IPS-20b (cell line): ENCODE results near the gene NVL.
"Not testable (repeated sequence)": the region's sequence is repeated elsewhere in the genome, so short reads cannot be mapped to it uniquely, and the experiment has no call there.

ENCODE experiments used
- H3K27ac ChIP-seq: one replicate; pipeline ENCODE4 v1.5.1; 2013; ENCODE audit warnings: low read length
- H3K27me3 ChIP-seq: 2 replicates; pipeline ENCODE4 v1.6.1; 2013; ENCODE audit warnings: mild to moderate bottlenecking, low read length, inconsistent platforms; ENCODE audit not compliant: insufficient read depth
- H3K36me3 ChIP-seq: 2 replicates; pipeline ENCODE4 v1.6.1; 2013; ENCODE audit warnings: low read depth, mild to moderate bottlenecking, inconsistent platforms, low read length, moderate library complexity; ENCODE audit not compliant: insufficient read depth
- H3K4me1 ChIP-seq: 2 replicates; pipeline ENCODE4 v1.6.1; 2013; ENCODE audit warnings: mild to moderate bottlenecking, control low read depth, inconsistent platforms, low read length, moderate library complexity; ENCODE audit not compliant: insufficient read depth
- H3K4me3 ChIP-seq: 2 replicates; pipeline ENCODE4 v1.5.1; 2013; ENCODE audit warnings: mild to moderate bottlenecking, low read length, inconsistent platforms
- H3K9ac ChIP-seq: 2 replicates; pipeline ENCODE4 v1.6.1; 2013; ENCODE audit warnings: low read depth, mild to moderate bottlenecking, inconsistent platforms, low read length, moderate library complexity
- H3K9me3 ChIP-seq: 2 replicates; pipeline ENCODE4 v1.6.1; 2013; ENCODE audit warnings: mild to moderate bottlenecking, low read depth, low read length, inconsistent platforms; ENCODE audit not compliant: insufficient read depth

NVL gene

DNA sequence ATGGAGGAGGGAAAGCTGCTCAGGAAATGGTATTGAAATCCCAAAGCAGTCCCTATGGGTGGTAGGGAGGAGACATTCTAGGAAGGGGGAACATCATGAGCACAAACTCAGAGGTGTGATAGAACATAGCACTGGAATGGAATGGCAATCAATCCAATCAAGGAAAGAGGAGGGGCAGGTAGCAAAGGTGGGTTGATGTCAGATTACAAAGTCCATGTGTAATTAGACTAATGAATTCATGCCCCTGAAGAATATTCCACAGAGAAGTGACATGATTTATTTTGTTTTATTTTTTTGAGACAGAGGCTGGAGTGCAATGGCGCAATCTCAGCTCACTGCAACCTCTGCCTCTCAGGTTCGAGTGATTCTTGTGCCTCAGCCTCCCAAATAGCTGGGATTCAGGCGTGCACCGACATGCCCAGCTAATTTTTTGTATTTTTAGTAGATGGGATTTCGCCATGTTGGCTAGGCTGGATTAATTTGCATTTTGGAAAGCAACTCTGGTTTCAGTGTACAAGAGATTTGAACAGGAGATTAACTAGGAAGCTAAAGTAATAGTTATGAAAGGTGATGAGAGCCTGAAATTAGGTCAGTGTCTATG, 110.9 kb downstream of the NVL start:
- Histone ChIP-seq H3K27me3 (no peaks in the 10 kb centered on the region), H3K9ac (no peak overlapping the region), H3K9me3 (no peaks in the 10 kb centered on the region), H3K4me1 (peaks cover 16% of the 10 kb centered on the region; the same call in 1 of the 2 replicates), H3K36me3 (no peaks in the 10 kb centered on the region), H3K4me3 (no peak overlapping the region), H3K27ac (no peak overlapping the region)

- Histone ChIP-seq H3K27me3 (no peaks in the 10 kb centered on the region), H3K36me3 (no peaks in the 10 kb centered on the region), H3K4me1 (peaks cover 14% of the 10 kb centered on the region), H3K9me3 (no peaks in the 10 kb centered on the region), H3K4me3 (no peak overlapping the region), H3K9ac (no peak overlapping the region), H3K27ac (no peak overlapping the region)
Observed at GRCh38 chr1:224217655-224218623, 112.0 kb downstream of the NVL start.

DNA sequence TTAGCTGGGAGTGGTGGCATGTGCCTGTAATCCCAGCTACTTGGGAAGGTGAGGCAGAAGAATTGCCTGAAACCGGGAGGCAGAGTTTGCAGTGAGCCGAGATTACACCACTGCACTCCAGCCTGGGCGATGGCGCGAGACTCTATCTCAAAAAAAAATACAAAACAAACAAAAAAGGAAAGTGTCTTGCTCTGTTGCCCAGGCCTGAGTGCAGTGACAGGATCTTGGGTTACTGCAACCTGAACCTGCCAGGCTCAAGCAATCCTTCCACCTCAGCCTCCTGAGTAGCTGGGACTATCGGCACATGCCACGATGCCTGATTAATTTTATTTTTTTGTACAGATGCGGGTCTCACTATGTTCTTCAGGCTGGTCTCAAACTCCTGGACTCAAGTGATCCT, 113.6 kb downstream of the NVL start:
- Histone ChIP-seq H3K27me3 (no peaks in the 10 kb centered on the region), H3K36me3 (no peaks in the 10 kb centered on the region), H3K9me3 (no peaks in the 10 kb centered on the region), H3K9ac (no peak overlapping the region), H3K4me3 (no peak overlapping the region), H3K4me1 (peaks cover 17% of the 10 kb centered on the region), H3K27ac (no peak overlapping the region)

- H3K27ac ChIP-seq = peak overlapping the region; percentile 84
Observed at GRCh38 chr1:224213438-224214119, 116.4 kb downstream of the NVL start.

GRCh38 chr1:224212618-224213061, 117.3 kb downstream of the NVL start:
- H3K27me3 ChIP-seq = no peaks in the 10 kb centered on the region
- peak overlapping the region; percentile 76 for H3K27ac ChIP-seq
- no peaks in the 10 kb centered on the region for H3K36me3 ChIP-seq
- H3K4me3 ChIP-seq = no peak overlapping the region
- H3K9me3 ChIP-seq = no peaks in the 10 kb centered on the region
- H3K9ac ChIP-seq = peak overlapping the region; percentile 71
- peaks cover 14% of the 10 kb centered on the region for H3K4me1 ChIP-seq

More at GRCh38 chr1:224213438-224214119, 116.4 kb downstream of the NVL start:
- Histone ChIP-seq H3K36me3 (no peaks in the 10 kb centered on the region), H3K9me3 (no peaks in the 10 kb centered on the region), H3K9ac (peak overlapping the region; percentile 71), H3K27me3 (no peaks in the 10 kb centered on the region), H3K4me1 (peaks cover 14% of the 10 kb centered on the region), H3K4me3 (peak overlapping the region; percentile 8; the same call in 1 of the 2 replicates)

GRCh38 chr1:224211206-224211962, 118.6 kb downstream of the NVL start:
- Histone ChIP-seq H3K36me3 (no peaks in the 10 kb centered on the region), H3K4me1 (peaks cover 14% of the 10 kb centered on the region), H3K9me3 (no peaks in the 10 kb centered on the region), H3K27me3 (no peaks in the 10 kb centered on the region), H3K9ac (no peak overlapping the region; the same call in 1 of the 2 replicates), H3K4me3 (no peak overlapping the region), H3K27ac (no peak overlapping the region)

DNA sequence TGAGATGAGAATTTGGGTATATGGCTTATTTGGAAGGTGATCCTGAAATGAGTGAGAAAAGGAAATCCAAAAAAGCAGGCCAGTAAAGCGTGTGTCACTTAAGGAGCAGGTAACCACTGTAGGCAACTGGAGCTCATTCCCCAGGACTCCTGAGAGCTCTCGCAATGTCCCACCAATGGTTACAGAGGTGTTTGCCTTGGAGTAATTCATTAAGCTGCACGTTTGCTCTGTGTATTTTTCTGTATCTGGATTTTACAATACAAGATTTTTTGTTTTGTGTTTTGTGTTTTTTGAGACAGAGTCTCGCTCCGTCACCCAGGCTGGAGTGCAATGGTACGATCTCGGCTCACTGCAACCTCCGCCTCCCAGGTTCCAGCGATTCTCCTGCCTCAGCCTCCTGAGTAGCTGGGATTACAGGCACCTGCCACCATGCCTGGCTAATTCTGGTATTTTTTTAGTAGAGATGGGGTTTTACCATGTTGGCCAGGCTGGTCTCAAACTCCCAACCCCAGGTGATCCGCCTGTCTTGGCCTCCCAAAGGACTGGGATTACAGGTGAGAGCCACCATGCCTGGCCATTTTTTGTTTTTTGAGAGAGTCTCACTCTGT, 123.9 kb downstream of the NVL start:
- not testable (repeated sequence) for H3K9ac ChIP-seq, H3K9me3 ChIP-seq, H3K36me3 ChIP-seq, H3K4me3 ChIP-seq, H3K27me3 ChIP-seq, H3K27ac ChIP-seq
- peaks cover 11% of the 10 kb centered on the region; the same call in 1 of the 2 replicates for H3K4me1 ChIP-seq

DNA sequence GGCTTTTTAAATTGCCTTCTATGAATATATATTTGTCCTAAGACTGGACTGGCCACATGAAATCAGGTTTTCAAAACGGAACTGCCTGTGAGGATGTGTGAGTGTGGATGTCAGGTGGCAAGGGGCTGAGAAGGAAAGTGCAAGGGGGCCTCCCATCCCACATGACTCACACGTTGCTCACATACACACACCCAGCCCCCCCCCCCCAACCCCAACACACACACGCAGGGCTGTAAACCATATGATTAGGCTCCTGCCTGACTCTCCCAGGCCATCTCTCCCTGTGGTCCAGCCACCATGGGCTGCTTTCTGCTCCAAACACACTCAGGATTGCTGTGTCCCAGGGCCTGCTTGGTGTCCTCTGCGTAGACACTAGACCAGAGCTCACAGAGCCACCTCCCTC, 124.5 kb downstream of the NVL start:
- no peaks in the 10 kb centered on the region for H3K27me3 ChIP-seq
- H3K9ac ChIP-seq = no peak overlapping the region
- no peaks in the 10 kb centered on the region for H3K36me3 ChIP-seq
- H3K4me3 ChIP-seq = no peak overlapping the region
- H3K4me1 ChIP-seq = peaks cover 11% of the 10 kb centered on the region; the same call in 1 of the 2 replicates
- H3K27ac ChIP-seq = no peak overlapping the region
- no peaks in the 10 kb centered on the region for H3K9me3 ChIP-seq

- H3K27me3 ChIP-seq = no peaks in the 10 kb centered on the region
- H3K4me1 ChIP-seq = peaks cover 11% of the 10 kb centered on the region; the same call in 1 of the 2 replicates
- no peaks in the 10 kb centered on the region for H3K36me3 ChIP-seq
- peak overlapping the region; percentile 56; the same call in 1 of the 2 replicates for H3K9ac ChIP-seq
- no peak overlapping the region; the same call in 1 of the 2 replicates for H3K4me3 ChIP-seq
- H3K9me3 ChIP-seq = no peaks in the 10 kb centered on the region
- H3K27ac ChIP-seq = peak overlapping the region; percentile 41
Observed at GRCh38 chr1:224203243-224204016, 126.5 kb downstream of the NVL start.

- H3K27ac ChIP-seq = no peak overlapping the region
- H3K27me3 ChIP-seq = no peaks in the 10 kb centered on the region
- H3K4me3 ChIP-seq = no peak overlapping the region
- H3K36me3 ChIP-seq = no peaks in the 10 kb centered on the region
- no peaks in the 10 kb centered on the region for H3K9me3 ChIP-seq
- peaks cover 11% of the 10 kb centered on the region; the same call in 1 of the 2 replicates for H3K4me1 ChIP-seq
- H3K9ac ChIP-seq = no peak overlapping the region
Observed at GRCh38 chr1:224201853-224202252, 128.1 kb downstream of the NVL start.
